Measurements from ENCODE around the gene CAMK2G. TPM values are rescaled to one million over a fixed set of nuclear protein-coding genes. Genes with fewer than 3 reads are reported as not detected.

Gene CAMK2G
- total RNA-seq, 1 experiment from 2014 or later: 41.4 TPM

DNA sequence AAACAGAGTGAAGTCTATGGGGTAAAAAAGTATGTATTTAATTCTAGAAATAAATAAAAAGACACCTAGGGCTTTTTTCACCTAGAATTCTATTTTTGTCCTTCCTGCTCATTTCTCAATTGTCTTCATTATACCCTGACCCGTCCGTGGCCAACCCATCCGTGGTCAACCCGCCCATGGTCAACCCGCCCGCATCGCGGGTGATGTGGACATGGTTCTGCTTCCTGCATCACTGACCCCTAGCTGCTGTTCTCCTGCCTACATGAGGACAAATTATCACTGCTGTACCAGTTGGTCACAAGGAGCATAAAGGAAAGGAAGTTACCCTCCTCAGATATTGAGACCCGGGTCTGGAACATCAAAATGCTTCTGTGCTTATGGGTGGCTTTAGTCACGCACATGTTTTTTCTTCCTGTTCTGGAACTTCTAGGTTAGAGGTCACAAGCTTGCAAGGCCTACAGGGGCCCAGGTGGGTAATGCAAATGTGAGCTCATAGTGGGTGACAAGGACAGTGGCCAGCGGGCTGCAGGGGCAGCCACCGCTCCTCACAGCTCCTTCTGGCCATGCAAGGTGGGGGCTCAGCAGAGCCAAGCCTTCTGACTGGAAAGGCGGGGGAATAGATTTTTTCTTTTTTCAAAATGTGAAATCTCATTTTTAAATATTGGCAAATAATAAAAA, 15.5 kb downstream of the CAMK2G start:
- DNase-seq (ENCODE audit: low read depth, low spot score) (no peak), ATAC-seq (no peak)
- POLR2A ChIA-PET: no interaction called here
- Histone ChIP-seq H3K4me1 (ENCODE audit: control insufficient read depth, insufficient read depth, low read length) (peaks cover 15% of the 10 kb centered on the region), H3K36me3 (ENCODE audit: control insufficient read depth, insufficient read depth, low read length) (peaks cover 6% of the 10 kb centered on the region; the same call in 1 of the 2 replicates), H3K27ac (ENCODE audit: low read length) (no peak overlapping the region), H3K9me3 (ENCODE audit: control insufficient read depth, insufficient read depth, low read depth, low read length) (no peaks in the 10 kb centered on the region), H3K4me3 (ENCODE audit: low read depth in 2 of 2, low read length in 2 of 2) (no peak overlapping the region), H3K27me3 (ENCODE audit: control insufficient read depth, insufficient read depth, low read length) (no peaks in the 10 kb centered on the region)
- in situ Hi-C loops (cut with HindIII; ENCODE audit: low pct_unique_long_range_greater_than_20kb, low sequenced_read_pairs) (no loop called here), intact Hi-C loops (cut with micrococcal nuclease; ENCODE audit: unreplicated experiment) (no loop called here)
- CTCF ChIA-PET: no interaction called here
- TF ChIP-seq POLR2AphosphoS5 (IDR thresholded peaks at IDR 0.05; ENCODE audit: low read depth, low read length) (no peak), SIN3A (IDR thresholded peaks at IDR 0.05; ENCODE audit: borderline replicate concordance, insufficient read depth, low read depth, low read length) (no peak), TCF7L2 (IDR thresholded peaks at IDR 0.05; ENCODE audit: low read depth, low read length) (no peak)
- TF ChIP-seq, protein P1, sequence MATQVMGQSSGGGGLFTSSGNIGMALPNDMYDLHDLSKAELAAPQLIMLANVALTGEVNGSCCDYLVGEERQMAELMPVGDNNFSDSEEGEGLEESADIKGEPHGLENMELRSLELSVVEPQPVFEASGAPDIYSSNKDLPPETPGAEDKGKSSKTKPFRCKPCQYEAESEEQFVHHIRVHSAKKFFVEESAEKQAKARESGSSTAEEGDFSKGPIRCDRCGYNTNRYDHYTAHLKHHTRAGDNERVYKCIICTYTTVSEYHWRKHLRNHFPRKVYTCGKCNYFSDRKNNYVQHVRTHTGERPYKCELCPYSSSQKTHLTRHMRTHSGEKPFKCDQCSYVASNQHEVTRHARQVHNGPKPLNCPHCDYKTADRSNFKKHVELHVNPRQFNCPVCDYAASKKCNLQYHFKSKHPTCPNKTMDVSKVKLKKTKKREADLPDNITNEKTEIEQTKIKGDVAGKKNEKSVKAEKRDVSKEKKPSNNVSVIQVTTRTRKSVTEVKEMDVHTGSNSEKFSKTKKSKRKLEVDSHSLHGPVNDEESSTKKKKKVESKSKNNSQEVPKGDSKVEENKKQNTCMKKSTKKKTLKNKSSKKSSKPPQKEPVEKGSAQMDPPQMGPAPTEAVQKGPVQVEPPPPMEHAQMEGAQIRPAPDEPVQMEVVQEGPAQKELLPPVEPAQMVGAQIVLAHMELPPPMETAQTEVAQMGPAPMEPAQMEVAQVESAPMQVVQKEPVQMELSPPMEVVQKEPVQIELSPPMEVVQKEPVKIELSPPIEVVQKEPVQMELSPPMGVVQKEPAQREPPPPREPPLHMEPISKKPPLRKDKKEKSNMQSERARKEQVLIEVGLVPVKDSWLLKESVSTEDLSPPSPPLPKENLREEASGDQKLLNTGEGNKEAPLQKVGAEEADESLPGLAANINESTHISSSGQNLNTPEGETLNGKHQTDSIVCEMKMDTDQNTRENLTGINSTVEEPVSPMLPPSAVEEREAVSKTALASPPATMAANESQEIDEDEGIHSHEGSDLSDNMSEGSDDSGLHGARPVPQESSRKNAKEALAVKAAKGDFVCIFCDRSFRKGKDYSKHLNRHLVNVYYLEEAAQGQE (IDR thresholded peaks at IDR 0.05; ENCODE audit: insufficient read depth in 1 of 2, low read depth in 2 of 2, low read length in 1 of 2): no peak
- TF ChIP-seq, protein P2, sequence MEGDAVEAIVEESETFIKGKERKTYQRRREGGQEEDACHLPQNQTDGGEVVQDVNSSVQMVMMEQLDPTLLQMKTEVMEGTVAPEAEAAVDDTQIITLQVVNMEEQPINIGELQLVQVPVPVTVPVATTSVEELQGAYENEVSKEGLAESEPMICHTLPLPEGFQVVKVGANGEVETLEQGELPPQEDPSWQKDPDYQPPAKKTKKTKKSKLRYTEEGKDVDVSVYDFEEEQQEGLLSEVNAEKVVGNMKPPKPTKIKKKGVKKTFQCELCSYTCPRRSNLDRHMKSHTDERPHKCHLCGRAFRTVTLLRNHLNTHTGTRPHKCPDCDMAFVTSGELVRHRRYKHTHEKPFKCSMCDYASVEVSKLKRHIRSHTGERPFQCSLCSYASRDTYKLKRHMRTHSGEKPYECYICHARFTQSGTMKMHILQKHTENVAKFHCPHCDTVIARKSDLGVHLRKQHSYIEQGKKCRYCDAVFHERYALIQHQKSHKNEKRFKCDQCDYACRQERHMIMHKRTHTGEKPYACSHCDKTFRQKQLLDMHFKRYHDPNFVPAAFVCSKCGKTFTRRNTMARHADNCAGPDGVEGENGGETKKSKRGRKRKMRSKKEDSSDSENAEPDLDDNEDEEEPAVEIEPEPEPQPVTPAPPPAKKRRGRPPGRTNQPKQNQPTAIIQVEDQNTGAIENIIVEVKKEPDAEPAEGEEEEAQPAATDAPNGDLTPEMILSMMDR (IDR thresholded peaks at IDR 0.05): no peak
- BruUV-seq (replicated peaks): no TSS peak

DNA sequence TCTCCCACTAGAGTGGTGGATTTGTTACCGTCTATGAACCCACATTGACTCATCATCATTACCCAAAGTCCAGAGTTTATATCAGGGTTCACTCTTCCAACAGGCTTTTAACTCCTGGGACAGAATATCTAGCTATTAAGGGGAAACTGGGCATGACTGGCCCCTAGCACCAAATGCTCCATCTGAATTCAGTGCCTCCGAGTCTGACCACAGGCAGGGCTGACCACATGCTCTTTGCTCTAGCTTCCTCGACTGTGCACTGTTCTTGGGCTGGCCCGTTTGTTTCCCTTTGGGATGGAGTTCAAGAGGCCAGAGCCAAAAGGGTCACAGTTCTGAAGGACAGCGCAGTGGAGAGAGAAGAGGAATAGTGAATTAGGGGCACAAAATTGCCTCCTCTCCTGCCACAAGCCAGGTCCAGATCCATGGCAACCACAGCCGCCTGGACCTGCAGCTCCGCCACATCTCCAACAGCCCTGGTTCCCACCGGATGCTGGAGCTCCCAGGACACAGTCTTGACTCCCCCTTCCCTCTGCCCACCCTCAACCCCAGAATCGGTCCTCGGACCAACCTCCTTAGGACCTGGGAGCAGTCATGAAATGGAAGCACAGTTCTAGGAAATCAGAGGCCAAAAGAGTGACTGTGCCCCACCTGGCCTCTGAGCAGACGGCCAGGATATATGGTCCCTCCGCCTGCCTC, 16.2 kb downstream of the CAMK2G start:
- no peak overlapping the region for H3K4me3 ChIP-seq (ENCODE audit: low read depth in 2 of 2, low read length in 2 of 2)
- H3K27me3 ChIP-seq (ENCODE audit: control insufficient read depth, insufficient read depth, low read length): no peaks in the 10 kb centered on the region
- TF ChIP-seq SIN3A (IDR thresholded peaks at IDR 0.05; ENCODE audit: borderline replicate concordance, insufficient read depth, low read depth, low read length) (no peak), TCF7L2 (IDR thresholded peaks at IDR 0.05; ENCODE audit: low read depth, low read length) (no peak), POLR2AphosphoS5 (IDR thresholded peaks at IDR 0.05; ENCODE audit: low read depth, low read length) (no peak)
- TF ChIP-seq, protein P1 (IDR thresholded peaks at IDR 0.05; ENCODE audit: insufficient read depth in 1 of 2, low read depth in 2 of 2, low read length in 1 of 2): no peak
- TF ChIP-seq, protein P2 (IDR thresholded peaks at IDR 0.05): no peak
- intact Hi-C loops (cut with micrococcal nuclease; ENCODE audit: unreplicated experiment): no loop called here
- peaks cover 6% of the 10 kb centered on the region; the same call in 1 of the 2 replicates for H3K36me3 ChIP-seq (ENCODE audit: control insufficient read depth, insufficient read depth, low read length)
- CTCF ChIA-PET: no interaction called here
- no peak for DNase-seq (ENCODE audit: low read depth, low spot score)
- in situ Hi-C loops (cut with HindIII; ENCODE audit: low pct_unique_long_range_greater_than_20kb, low sequenced_read_pairs): no loop called here
- H3K9me3 ChIP-seq (ENCODE audit: control insufficient read depth, insufficient read depth, low read depth, low read length): no peaks in the 10 kb centered on the region
- no peak overlapping the region for H3K27ac ChIP-seq (ENCODE audit: low read length)
- no TSS peak for BruUV-seq (replicated peaks)
- ATAC-seq: peak; percentile 9; the same call in 1 of the 2 replicates
- POLR2A ChIA-PET: no interaction called here
- peaks cover 15% of the 10 kb centered on the region for H3K4me1 ChIP-seq (ENCODE audit: control insufficient read depth, insufficient read depth, low read length)

Measured in Panc1 (cell line).